Measurements from ENCODE around the gene GDF2. TPM values are rescaled to one million over a fixed set of nuclear protein-coding genes. Genes with fewer than 3 reads are reported as not detected.

The GDF2 gene
- total RNA-seq, 4 donors from 2014 or later = not detected

GRCh38 chr10:47348138-47348651 lies 25.9 kb downstream of the GDF2 start, which contains the start of gene RBP3:
Gene RBP3 (plus strand): TSS chr10:47348363. CDS start chr10:47348485, 122 bp downstream.
- Histone ChIP-seq H3K27me3 (no peaks in the 10 kb centered on the region), H3K27ac (no peak within 1 kb of the TSS), H3K9me3 (no peaks in the 10 kb centered on the region), H3K36me3 (no peaks in the 10 kb centered on the region), H3K4me1 (no peaks in the 10 kb centered on the region), H3K4me3 (no peak within 1 kb of the TSS)
- TF ChIP-seq POLR2A (IDR thresholded peaks at IDR 0.05) = no peak
- no peak for TF ChIP-seq CTCF (IDR thresholded peaks at IDR 0.05)
- no peak for DNase-seq
- intact Hi-C loops (cut with DNase I; ENCODE audit: low total_unique reads) = no loop called here

GRCh38 chr10:47348661-47349470 lies 26.6 kb downstream of the GDF2 start:
- H3K36me3 ChIP-seq = no peaks in the 10 kb centered on the region
- H3K27ac ChIP-seq = no peak overlapping the region
- no peak overlapping the region for H3K4me3 ChIP-seq
- no peaks in the 10 kb centered on the region for H3K9me3 ChIP-seq
- H3K27me3 ChIP-seq = no peaks in the 10 kb centered on the region
- no peak for DNase-seq
- TF ChIP-seq CTCF (IDR thresholded peaks at IDR 0.05) (no peak), POLR2A (IDR thresholded peaks at IDR 0.05) (no peak)
- intact Hi-C loops (cut with DNase I; ENCODE audit: low total_unique reads) = no loop called here
- H3K4me1 ChIP-seq = no peaks in the 10 kb centered on the region

DNA sequence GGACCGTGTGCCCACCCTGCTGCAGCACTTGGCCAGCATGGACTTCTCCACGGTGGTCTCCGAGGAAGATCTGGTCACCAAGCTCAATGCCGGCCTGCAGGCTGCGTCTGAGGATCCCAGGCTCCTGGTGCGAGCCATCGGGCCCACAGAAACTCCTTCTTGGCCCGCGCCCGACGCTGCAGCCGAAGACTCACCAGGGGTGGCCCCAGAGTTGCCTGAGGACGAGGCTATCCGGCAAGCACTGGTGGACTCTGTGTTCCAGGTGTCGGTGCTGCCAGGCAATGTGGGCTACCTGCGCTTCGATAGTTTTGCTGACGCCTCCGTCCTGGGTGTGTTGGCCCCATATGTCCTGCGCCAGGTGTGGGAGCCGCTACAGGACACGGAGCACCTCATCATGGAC lies 27.3 kb downstream of the GDF2 start:
- no peak for DNase-seq
- intact Hi-C loops (cut with DNase I; ENCODE audit: low total_unique reads) = no loop called here
- H3K4me1 ChIP-seq = no peaks in the 10 kb centered on the region
- H3K27me3 ChIP-seq = no peaks in the 10 kb centered on the region
- H3K36me3 ChIP-seq = no peaks in the 10 kb centered on the region
- no peak overlapping the region for H3K4me3 ChIP-seq
- H3K9me3 ChIP-seq = no peaks in the 10 kb centered on the region
- TF ChIP-seq CTCF (IDR thresholded peaks at IDR 0.05) (no peak), POLR2A (IDR thresholded peaks at IDR 0.05) (no peak)
- no peak overlapping the region for H3K27ac ChIP-seq

- intact Hi-C loops (cut with DNase I; ENCODE audit: low total_unique reads) = no loop called here
- DNase-seq = no peak
- TF ChIP-seq CTCF (IDR thresholded peaks at IDR 0.05) (no peak), POLR2A (IDR thresholded peaks at IDR 0.05) (no peak)
- H3K4me1 ChIP-seq = no peaks in the 10 kb centered on the region
- H3K36me3 ChIP-seq = no peaks in the 10 kb centered on the region
- no peaks in the 10 kb centered on the region for H3K27me3 ChIP-seq
- no peak overlapping the region for H3K4me3 ChIP-seq
- no peaks in the 10 kb centered on the region for H3K9me3 ChIP-seq
- H3K27ac ChIP-seq = no peak overlapping the region
These were observed 27.7 kb downstream of the GDF2 start for GRCh38 chr10:47349941-47350371.

All from uterus (tissue), 4 donors.